Breast epithelium (tissue), 3 donors: ENCODE data around the gene RERE.

ENCODE experiments used
- CTCF ChIP-seq, 3 donors: fragments of 450-650 bp; IDR thresholded peaks; one replicate each; pipeline ENCODE4 v1.5.1; 2016 to 2017; ENCODE audit warnings: antibody characterized with exemption in 3 of 3, mild to moderate bottlenecking in 3 of 3, moderate library complexity in 3 of 3
- POLR2A ChIP-seq: fragments of 450-650 bp; IDR thresholded peaks from one replicate; pipeline ENCODE4 v1.6.1; 2016; ENCODE audit warnings: antibody characterized with exemption, mild to moderate bottlenecking, moderate library complexity

GRCh38 chr1:8565802-8566201 lies 251.6 kb downstream of the RERE start:
- TF ChIP-seq CTCF (IDR thresholded peaks at IDR 0.05) (no peak), POLR2A (no peak)
